GM18505 (cell line): ENCODE data around the gene FOXP1.
A peak's percentile ranks its signal among the peaks of the same experiment; 100 is the strongest.

Experiments used
- ATAC-seq: cut with Tn5 transposase; IDR thresholded peaks from one replicate; pipeline ENCODE4 v1.9.1; 2021; ENCODE audit not compliant: unreplicated experiment
- POLR2A ChIP-seq: IDR thresholded peaks from 4 replicates; pipeline ENCODE4 v1.6.1; 2011; ENCODE audit warnings: borderline replicate concordance; ENCODE audit not compliant: insufficient read depth, insufficient read length; ENCODE audit errors: extremely low read depth

FOXP1 gene

DNA sequence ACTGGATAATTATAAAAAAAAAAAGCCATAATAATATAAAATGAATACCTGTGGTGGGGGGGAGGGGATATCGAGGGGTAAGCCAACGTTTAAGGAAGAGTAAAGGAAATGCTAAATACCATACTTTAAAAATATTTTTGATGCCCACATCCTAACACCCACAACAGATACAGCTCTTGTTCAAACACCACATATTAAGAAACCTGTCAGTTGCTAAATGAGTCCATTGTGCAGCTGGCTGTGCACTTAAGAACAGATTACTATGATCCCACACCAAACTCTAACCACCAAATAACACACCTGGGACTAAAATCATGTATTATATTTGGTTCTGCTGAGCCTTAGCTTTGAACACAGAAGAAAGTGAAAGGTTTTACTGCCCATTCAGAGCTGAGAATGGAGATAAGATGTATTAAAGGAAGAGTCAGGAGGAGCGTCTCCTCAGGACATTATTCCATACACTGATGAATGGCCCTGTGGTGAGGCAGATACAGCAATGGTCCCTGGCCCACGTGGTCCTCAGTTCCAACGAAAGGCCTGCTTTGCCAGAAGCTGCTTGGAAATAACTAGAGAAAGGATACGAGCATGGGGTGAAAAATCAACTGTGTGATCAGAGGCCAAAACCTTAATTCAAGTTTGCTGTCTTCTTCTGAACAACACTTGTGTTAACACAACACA is 515.4 kb downstream of the FOXP1 start:
- no peak for ATAC-seq
- TF ChIP-seq POLR2A, result no peak

DNA sequence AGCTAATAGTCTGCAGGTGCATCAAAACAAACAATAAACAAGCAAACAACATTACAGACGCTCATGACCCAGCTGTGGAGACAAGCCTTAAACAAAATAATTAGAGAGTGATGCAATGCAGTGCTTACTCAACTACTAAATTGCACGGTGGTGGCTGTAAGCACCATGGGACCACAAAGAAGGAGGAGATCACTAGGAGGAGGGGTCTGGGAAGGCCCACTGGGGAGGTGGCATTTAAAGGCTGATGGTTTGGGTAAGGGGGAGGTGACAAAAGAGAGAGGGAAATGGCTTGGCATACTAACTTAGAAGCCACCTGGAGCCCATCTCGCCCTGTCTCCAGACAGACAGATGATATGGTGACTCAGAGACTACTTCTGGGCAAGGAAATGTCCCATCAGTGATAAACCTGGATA is 516.7 kb downstream of the FOXP1 start:
- TF ChIP-seq POLR2A, result no peak
- ATAC-seq, result no peak

DNA sequence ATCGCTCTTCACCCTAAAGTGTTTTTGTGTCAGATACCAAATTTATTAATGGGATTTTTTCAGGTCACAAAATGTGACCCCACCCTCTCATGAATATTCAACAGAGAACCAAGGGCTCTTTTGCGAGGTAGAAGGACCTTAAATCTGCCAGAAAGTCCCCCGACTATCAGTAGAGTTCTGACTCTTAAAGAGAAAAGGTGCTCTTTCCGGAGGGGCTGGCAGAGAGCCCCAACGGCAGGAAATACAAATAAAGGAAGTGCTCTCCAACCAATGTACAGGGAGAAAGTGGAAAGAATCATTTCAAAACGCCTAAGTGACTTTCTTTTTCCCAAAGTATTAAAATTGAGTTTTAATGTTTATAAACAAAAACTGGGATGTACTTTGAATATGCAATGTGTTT is 517.2 kb downstream of the FOXP1 start:
- no peak for ATAC-seq
- no peak for TF ChIP-seq POLR2A

DNA sequence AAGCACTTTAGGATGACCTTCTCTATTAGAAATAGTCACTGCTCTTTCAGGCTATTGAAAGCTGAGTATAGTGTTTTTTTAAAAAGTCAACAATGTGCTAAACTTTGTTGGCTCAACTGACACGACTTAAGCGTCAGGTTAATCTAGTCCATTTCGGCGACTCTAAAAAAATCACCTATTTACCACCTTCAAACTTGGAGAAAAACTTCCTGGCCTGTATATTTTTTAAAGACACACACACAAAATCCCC is 517.8 kb downstream of the FOXP1 start:
- no peak for TF ChIP-seq POLR2A
- ATAC-seq, result no peak

DNA sequence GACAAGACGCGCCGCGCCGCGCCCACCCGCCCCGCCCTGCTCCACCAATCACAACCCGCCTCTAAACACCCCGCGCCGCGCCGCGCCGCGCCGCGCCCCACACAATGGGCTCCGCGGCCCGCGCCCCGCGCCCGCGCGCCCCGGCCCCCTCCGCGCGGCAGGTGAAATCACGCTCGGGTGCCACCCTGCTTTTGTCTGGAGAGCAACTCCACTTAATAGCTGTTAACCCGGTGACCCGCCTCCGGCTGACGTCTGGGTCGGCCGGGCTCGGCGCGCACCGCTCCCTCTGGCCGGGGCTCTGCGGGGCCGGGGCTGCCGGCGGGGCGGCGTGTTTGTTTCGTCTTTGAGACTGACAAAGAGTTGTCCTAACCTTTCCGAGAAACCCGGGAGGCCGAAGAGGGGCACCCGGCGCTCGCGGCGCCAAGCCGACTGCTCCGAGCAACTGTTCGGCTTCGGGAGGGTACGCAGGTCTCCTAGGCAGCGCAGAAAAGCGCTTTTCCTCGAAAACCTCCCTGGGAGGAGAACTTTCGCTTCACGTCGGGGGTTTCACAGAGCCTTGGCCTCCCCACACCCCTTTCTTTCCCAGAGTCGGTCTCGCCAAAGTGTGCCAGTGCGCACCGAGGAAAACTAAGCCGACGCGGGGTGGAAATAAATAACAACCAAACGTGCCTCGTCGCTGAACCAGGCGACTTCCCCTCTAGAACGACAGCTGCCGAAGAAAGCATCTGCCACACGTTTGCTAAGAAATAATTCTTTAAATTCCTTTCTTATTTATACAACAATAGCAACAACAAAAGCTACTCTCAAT is 518.4 kb downstream of the FOXP1 start:
- TF ChIP-seq POLR2A, result no peak
- no peak for ATAC-seq

DNA sequence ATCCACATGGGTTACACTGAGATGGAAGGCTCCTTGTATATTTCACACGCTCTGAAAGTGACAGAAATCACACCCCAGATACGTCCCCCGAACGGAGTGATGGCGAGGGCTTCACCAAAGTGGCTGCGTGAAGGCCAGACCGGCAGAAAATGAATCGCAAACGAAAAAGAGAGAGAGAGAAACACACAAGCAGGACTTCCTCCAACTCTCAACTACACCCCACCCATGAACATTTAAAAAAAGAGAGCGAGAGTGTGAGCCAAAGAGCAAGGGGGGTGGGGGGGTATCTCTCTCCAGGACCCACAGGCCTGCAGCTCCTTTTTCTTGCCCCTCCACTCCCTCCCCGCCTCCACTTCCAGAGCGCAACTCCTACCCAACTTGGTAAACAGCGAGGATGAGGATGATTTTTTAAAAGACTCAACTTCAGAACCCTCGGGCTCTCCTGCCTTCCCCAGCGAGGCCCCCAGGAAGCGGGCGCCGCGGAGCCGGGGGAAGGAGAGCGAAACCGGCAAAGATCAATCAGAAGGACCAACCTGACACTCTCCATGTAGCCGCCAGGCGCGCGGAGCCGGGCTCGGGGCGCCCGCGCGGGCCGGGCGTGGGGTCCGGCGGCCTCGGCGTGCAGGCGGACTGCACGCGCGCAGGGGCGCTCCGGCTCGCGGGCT is 519.1 kb downstream of the FOXP1 start:
- no peak for ATAC-seq
- TF ChIP-seq POLR2A, result no peak

DNA sequence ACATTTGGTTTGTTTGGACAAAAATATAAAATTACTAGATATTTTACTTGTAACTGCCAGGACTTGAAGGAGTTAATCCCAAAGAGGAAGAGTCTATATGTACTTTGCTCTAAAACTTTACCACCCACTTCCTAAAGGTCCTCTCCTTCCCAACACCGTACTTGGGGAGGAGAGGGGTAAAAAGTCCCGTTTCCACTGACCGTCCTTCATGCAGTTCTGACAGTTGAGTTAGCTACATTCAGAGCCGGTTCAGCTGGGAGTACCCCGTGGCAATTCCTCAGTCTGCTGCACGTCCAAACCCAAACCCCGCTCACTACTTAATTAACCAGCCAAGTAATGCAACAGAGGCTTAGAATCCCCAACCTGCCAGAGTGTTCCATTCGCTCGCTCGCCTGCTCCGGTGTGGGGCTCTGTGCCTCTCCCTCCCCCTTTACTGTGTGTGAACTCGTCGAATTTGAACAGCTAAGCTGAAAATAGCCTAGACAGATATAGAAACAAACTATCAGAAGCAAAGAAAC is 519.7 kb downstream of the FOXP1 start:
- no peak for TF ChIP-seq POLR2A
- ATAC-seq, result no peak

DNA sequence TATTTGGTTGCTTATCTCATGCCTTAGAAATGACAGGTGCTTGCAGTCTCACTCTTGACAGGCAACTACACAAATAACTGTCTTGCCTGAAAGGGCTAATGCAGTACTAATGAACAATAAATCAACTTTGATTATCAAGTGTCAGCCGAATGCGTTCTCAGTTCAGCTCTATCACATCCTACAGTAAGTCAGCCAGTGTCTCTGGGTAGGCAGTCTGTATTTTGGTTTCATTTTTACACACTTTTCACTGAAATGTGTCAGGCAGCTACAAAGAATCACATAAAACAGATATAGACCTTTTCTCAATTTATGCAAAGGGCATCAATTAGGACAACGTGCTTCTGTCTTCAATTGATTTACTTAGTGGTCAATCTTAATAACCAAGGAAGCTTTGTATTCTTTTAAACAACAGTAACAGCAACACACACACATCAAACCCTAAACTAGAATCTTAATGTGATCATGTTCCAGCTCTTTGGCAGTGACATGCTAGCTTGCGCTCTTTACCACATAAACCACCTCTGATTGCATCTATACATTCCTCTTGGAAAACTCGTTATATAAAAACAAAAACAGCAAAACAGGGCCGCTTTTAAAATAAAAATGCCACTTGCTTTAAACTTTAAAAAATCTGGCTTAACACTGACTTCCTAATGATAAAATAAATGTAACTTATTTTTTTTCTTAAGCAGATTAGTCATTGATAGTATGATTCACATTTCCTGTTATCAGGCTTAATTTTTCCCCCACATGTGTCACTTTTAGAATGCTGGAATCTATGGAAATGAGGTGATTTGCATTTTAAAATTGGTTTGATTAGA is 520.4 kb downstream of the FOXP1 start:
- peak; percentile 44 for ATAC-seq
- no peak for TF ChIP-seq POLR2A

DNA sequence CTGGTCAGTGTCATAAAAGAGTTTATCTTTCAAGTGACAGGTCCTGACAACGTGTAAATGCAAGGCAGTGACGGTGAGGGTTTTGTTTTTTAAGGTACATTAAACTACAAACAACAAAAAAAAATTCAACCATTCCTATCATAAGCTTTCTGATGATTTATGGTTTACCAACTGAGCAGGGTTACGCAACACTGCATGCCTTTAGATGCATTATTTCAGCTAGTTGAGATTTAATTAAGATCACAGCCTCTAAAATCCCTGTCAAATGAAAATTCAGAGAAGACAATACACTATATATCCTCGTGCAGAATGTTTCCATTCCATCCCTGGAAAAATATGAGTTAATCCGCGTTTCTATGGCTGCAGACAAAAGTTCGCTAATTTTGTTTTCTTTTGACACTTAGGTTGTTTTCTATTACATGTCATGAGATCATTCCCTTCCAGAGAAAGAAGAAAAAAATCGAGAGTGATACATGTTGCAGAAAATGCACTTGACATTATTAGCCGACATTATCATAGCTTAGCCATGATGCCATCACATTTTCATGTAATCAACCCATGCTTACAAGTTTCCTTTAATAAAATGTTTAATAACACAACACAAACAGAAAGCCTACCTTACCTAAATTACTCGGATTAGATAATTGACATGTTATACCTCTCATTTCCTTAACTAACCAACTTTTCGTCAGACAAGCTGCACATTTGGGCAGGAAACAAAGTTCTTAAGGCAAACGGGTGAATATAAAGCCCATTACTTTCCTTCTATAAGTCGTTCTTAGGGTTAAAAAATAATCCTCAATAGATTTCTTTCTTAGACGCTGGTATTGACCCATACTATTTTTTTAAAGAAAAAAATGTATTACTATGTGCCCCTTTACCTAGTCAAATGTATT is 521.2 kb downstream of the FOXP1 start:
- no peak for ATAC-seq
- no peak for TF ChIP-seq POLR2A

DNA sequence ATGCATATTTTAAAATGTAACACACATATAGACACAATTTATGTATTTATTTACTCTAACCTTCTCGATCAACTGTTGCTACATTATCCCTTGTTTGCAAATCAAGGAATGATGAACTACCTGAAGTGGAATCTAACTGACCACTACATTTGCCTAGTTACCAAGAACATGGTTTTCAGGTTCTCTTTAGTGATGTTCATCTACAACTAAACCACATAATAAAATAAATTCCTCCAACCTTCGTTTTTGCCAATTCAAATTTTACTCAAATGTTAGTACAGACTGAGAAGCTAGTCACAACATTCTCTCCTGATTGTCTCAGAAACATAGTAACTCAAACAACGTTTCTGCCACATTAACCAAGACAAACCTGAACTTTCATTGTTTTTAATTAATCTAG is 521.9 kb downstream of the FOXP1 start:
- no peak for ATAC-seq
- no peak for TF ChIP-seq POLR2A

DNA sequence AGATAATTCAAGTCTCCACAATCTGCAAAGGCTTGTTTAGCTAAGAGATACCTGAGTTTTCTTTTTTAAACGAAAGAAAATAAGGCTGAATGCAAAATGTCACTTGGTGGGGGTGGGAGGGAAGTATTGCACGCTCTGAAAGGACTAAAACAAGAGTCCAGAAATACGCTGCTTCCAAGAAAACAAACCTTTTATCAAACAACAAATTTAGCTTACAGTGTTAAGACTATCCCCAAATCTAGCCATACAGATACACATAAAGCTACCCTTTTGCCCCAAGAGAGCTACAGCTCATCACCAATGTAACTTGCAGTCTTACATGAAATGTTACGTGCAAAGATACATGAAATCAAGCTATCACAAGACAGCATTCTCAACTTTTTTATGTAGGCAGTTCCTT is 522.5 kb downstream of the FOXP1 start:
- TF ChIP-seq POLR2A, result no peak
- no peak for ATAC-seq

DNA sequence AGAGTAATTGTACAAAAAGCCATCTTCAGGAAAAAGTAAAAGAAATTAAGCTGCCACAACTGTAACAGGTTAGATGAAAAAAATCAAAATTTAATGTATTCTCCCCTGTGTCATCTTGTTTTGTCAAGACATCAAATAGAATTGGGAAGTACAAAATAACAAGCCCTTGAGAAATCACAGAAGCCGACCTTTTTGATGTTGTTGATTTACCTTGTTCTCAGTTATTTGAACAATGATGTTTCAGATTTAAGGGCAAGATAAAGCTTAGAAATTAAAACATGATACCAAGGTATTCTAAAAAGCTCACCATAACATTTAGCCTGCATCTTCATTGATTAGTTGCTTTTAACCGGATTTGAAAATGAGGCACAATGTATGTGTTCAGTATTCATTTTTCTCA is 523.0 kb downstream of the FOXP1 start:
- no peak for ATAC-seq
- TF ChIP-seq POLR2A, result no peak
